ENCODE results near the gene NDC1. TPM values are rescaled to one million over a fixed set of nuclear protein-coding genes. Genes with fewer than 3 reads are reported as not detected.

Gene NDC1
- total RNA-seq, 2 donors from 2014 or later = 32.4 to 38.7 TPM

DNA sequence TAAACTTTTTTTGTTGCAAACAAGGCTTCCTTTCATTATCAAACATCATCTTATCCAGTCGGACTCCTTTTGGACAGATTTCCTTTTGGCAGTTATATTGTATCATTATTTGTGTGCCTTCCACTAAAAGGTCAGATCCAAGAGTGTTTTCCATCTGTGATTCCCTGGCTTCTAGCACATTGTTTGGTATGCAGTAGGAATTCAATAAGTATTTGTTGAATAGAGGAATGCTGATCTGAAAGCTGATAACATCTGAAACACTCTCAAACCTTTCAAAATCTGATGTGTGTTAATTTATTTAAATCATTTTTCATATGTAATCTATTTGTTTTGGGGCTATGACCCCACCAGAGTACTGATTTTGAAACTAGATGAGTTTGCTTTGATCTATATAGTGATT, 39.0 kb downstream of the NDC1 start:
- no peaks in the 10 kb centered on the region for H3K9me3 ChIP-seq (ENCODE audit: control insufficient read depth, low read length)
- H3K36me3 ChIP-seq (ENCODE audit: control insufficient read depth, insufficient read depth, low read length) = peaks cover 80% of the 10 kb centered on the region
- no peak overlapping the region for H3K4me3 Mint-ChIP-seq
- no peaks in the 10 kb centered on the region for H3K27me3 ChIP-seq (ENCODE audit: control insufficient read depth, insufficient read depth, low read length, poor library complexity, severe bottlenecking)
- no peaks in the 10 kb centered on the region for H3K27me3 Mint-ChIP-seq (ENCODE audit: insufficient read depth)
- no peaks in the 10 kb centered on the region for H3K4me1 ChIP-seq (ENCODE audit: control insufficient read depth, insufficient read depth, low read length)
- H3K4me1 Mint-ChIP-seq = no peaks in the 10 kb centered on the region
- H3K27ac ChIP-seq (ENCODE audit: low read depth, low read length) = no peak overlapping the region
- TF ChIP-seq, protein P1, sequence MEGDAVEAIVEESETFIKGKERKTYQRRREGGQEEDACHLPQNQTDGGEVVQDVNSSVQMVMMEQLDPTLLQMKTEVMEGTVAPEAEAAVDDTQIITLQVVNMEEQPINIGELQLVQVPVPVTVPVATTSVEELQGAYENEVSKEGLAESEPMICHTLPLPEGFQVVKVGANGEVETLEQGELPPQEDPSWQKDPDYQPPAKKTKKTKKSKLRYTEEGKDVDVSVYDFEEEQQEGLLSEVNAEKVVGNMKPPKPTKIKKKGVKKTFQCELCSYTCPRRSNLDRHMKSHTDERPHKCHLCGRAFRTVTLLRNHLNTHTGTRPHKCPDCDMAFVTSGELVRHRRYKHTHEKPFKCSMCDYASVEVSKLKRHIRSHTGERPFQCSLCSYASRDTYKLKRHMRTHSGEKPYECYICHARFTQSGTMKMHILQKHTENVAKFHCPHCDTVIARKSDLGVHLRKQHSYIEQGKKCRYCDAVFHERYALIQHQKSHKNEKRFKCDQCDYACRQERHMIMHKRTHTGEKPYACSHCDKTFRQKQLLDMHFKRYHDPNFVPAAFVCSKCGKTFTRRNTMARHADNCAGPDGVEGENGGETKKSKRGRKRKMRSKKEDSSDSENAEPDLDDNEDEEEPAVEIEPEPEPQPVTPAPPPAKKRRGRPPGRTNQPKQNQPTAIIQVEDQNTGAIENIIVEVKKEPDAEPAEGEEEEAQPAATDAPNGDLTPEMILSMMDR (conservative IDR thresholded peaks at IDR 0.05) = no peak
- no peak for DNase-seq
- no peak overlapping the region for H3K4me3 ChIP-seq (ENCODE audit: low read length)
- WGBS, 2 experiments (ENCODE audit: insufficient coverage in 1 of 2, insufficient read length in 1 of 2) = 90% methylated on average over 1 of the region's 1 CpG; no CpG with 5 or more reads in 1 of the 2 experiments
- no peaks in the 10 kb centered on the region for H3K9me3 Mint-ChIP-seq
- H3K36me3 Mint-ChIP-seq (ENCODE audit: low read depth) = peaks cover 69% of the 10 kb centered on the region
- H3K9ac ChIP-seq (ENCODE audit: extremely low read depth, low read length, poor library complexity, severe bottlenecking) = no peak overlapping the region
- no peak overlapping the region for H3K27ac Mint-ChIP-seq

DNA sequence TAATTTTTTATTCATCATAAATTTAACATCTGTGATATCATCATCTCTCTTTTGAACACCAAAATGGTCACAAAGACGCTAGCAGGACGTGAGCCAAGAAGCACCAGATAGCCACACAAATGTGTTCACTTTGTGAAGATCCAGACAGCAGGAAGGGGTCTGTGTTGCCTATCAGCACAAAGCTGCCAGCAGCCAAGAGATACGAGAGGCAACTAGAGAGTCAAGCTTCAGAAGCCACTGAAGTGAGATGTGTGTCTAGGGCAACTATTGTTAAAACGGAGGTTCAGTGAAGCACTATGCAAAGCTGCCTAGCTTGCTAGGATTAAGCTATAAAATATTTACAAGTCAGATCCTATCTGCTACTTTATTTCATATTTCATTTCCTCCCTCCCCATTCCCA, 45.3 kb downstream of the NDC1 start:
- Mint-ChIP-seq H3K4me1 (no peaks in the 10 kb centered on the region), H3K4me3 (no peak overlapping the region), H3K36me3 (ENCODE audit: low read depth) (peaks cover 63% of the 10 kb centered on the region), H3K27ac (no peak overlapping the region), H3K27me3 (ENCODE audit: insufficient read depth) (no peaks in the 10 kb centered on the region), H3K9me3 (no peaks in the 10 kb centered on the region)
- no peak for DNase-seq
- peaks cover 5% of the 10 kb centered on the region for H3K9me3 ChIP-seq (ENCODE audit: control insufficient read depth, low read length)
- H3K9ac ChIP-seq (ENCODE audit: extremely low read depth, low read length, poor library complexity, severe bottlenecking) = no peak overlapping the region
- no peak overlapping the region for H3K27ac ChIP-seq (ENCODE audit: low read depth, low read length)
- TF ChIP-seq, protein P1 (conservative IDR thresholded peaks at IDR 0.05) = no peak
- no peaks in the 10 kb centered on the region for H3K4me1 ChIP-seq (ENCODE audit: control insufficient read depth, insufficient read depth, low read length)
- H3K27me3 ChIP-seq (ENCODE audit: control insufficient read depth, insufficient read depth, low read length, poor library complexity, severe bottlenecking) = no peaks in the 10 kb centered on the region
- peaks cover 67% of the 10 kb centered on the region for H3K36me3 ChIP-seq (ENCODE audit: control insufficient read depth, insufficient read depth, low read length)
- H3K4me3 ChIP-seq (ENCODE audit: low read length) = no peak overlapping the region
- WGBS, 2 experiments (ENCODE audit: insufficient coverage in 1 of 2, insufficient read length in 1 of 2) = 88 to 95% methylated on average over 3 to 4 of the region's 4 CpGs

DNA sequence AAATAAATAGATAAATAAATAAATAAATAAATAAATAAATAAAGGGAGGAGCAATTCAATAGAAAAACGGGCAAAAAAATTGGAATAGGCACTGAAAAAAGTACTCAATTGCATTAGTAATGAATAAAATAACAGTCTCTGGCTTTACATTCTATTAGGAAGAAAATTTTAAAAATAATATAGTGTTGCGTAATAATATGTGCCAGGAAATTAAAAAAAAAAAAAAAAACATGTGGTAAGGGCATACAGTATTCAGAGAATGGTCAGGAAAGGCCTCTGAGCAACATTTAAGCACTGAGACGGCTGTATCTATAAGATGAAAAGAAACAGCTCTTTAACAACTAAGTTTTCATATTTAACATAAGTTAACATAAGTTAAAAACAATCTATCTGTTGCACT, 50.4 kb downstream of the NDC1 start:
- Mint-ChIP-seq H3K36me3 (ENCODE audit: low read depth) (peaks cover 72% of the 10 kb centered on the region), H3K27me3 (ENCODE audit: insufficient read depth) (no peaks in the 10 kb centered on the region), H3K4me1 (no peaks in the 10 kb centered on the region), H3K4me3 (no peak overlapping the region), H3K9me3 (no peaks in the 10 kb centered on the region), H3K27ac (no peak overlapping the region)
- H3K27ac ChIP-seq (ENCODE audit: low read depth, low read length) = no peak overlapping the region
- H3K27me3 ChIP-seq (ENCODE audit: control insufficient read depth, insufficient read depth, low read length, poor library complexity, severe bottlenecking) = no peaks in the 10 kb centered on the region
- WGBS, 2 experiments (ENCODE audit: insufficient coverage in 1 of 2, insufficient read length in 1 of 2) = 86 to 92% methylated on average over 1 to 3 of the region's 3 CpGs
- TF ChIP-seq, protein P1 (conservative IDR thresholded peaks at IDR 0.05) = no peak
- no peak overlapping the region for H3K4me3 ChIP-seq (ENCODE audit: low read length)
- no peaks in the 10 kb centered on the region for H3K4me1 ChIP-seq (ENCODE audit: control insufficient read depth, insufficient read depth, low read length)
- no peak for DNase-seq
- H3K36me3 ChIP-seq (ENCODE audit: control insufficient read depth, insufficient read depth, low read length) = peaks cover 60% of the 10 kb centered on the region
- peaks cover 5% of the 10 kb centered on the region for H3K9me3 ChIP-seq (ENCODE audit: control insufficient read depth, low read length)
- no peak overlapping the region for H3K9ac ChIP-seq (ENCODE audit: extremely low read depth, low read length, poor library complexity, severe bottlenecking)

Measured in endodermal cell (in vitro differentiated cells).